Measurements from ENCODE around the gene RUNX3. TPM values are rescaled to one million over a fixed set of nuclear protein-coding genes. Genes with fewer than 3 reads are reported as not detected.

RUNX3 gene
- total RNA-seq, 2 donors from 2014 or later = 254 to 298 TPM

DNA sequence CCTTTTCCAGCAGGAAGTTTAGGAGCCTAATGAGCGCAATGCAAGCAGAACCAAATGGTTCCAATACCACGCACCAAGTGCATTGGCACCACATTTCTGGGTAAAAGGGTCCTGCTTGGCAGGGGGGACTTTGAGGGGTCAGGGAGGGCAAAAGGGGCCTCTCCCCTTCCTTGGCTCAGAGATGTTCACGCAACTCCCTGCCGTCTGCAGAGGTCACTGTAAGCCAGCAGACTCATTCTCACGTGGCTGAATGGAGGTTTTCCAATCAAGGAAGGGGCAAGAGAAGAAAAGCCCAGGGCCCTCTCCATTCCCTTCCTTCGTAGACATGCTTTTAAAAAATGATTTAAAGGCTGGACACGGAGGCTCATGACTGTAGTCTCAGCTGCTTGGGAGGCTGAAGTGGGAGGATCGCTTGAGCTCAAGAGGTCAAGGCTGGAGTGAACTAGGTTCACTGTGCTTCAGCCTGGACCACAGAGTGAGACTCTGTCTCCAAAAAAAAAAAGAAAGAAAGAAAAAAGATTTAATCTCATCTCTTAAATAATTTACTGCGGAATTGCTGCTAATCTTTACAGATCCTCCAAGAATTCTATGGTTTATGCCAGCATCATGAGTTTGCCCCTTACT is 80.3 kb downstream of the RUNX3 start:
- no peaks in the 10 kb centered on the region for H3K9me3 Mint-ChIP-seq
- peaks cover 16% of the 10 kb centered on the region for H3K4me1 Mint-ChIP-seq (ENCODE audit: low read depth)
- H3K4me3 Mint-ChIP-seq = peak overlapping the region; percentile 80 to 81
- no peak overlapping the region for H3K27ac Mint-ChIP-seq
- H3K27me3 Mint-ChIP-seq (ENCODE audit: low read depth) = peaks cover 12% of the 10 kb centered on the region
- no peaks in the 10 kb centered on the region for H3K36me3 Mint-ChIP-seq (ENCODE audit: insufficient read depth in 2 of 2)
- ATAC-seq (replicated peaks in 1 of 2) (no peak), DNase-seq (peak in 1 of 2 donors; percentile 33)

Other genes starting within 250 kb of the RUNX3 start
- 10 to 100 TPM; 59.7 to 68.2 TPM for gene CLIC4, start 184.8 kb downstream of the RUNX3 start, total RNA-seq

All from activated T-cell treated with anti-CD3 and anti-CD28 coated beads, Interleukin-2, amount 50 U/mL, for 72 hours (primary cell).